ENCODE results near the gene ORAI1.
A peak's percentile ranks its signal among the peaks of the same experiment; 100 is the strongest.

The ORAI1 gene

DNA sequence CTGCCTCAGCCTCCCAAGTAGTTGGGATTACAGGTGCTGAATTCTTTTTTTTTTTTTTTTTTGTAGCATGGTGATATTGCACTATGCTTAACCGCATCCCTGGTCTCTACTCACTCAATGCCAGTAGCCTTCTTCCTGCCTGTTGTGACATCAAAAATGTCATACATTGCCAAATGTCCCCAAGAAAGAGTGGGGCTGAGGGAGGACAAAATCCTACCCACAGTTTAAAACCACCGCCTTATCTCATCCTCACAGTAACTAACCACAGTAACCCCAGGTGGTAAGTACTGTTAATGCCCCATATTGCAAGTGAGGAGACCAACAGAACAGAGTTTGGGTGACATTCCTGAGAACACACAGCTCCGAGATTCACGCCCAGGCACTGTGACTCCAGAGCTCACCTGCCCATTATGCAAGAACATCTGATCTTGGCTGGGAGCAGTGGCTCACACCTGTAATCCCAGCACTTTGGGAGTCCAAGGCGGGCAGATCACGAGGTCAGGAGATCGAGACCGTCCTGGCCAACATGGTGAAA lies 23.6 kb downstream of the ORAI1 start:
- no peaks in the 10 kb centered on the region; a peak in 1 of 3 replicates for H3K36me3 ChIP-seq (ENCODE audit: control insufficient read depth in 2 of 2, insufficient read depth in 1 of 2, low read length in 2 of 2)
- H3K4me1 ChIP-seq (ENCODE audit: control insufficient read depth, insufficient read depth, low read length), result no peaks in the 10 kb centered on the region
- no peak overlapping the region for H3K4me3 ChIP-seq (ENCODE audit: low read depth, low read length)
- H3K27ac ChIP-seq (ENCODE audit: extremely low read depth, low read depth, low read length), result no peak overlapping the region
- TF ChIP-seq ZFP69B (tag by site-specific recombination; IDR thresholded peaks at IDR 0.05) (no peak), ZNF132 (tag by site-specific recombination; IDR thresholded peaks at IDR 0.05; ENCODE audit: borderline replicate concordance) (no peak), ZNF114 (tag by site-specific recombination; IDR thresholded peaks at IDR 0.05) (no peak), ZIC2 (tag by site-specific recombination; IDR thresholded peaks at IDR 0.05) (0 out of 2 replicates have a peak, but pooled peaks have one; percentile 17)
- ChIA-PET CTCF (interaction anchor here (0.5 to 1.8 kb wide), 3 partner anchors 12 to 98 kb away, joined by 3 to 6 read pairs (median 4); no protein-coding TSS in a partner anchor), POLR2A (no interaction called here)
- H3K9me3 ChIP-seq (ENCODE audit: control insufficient read depth, insufficient read depth, low read depth, low read length), result no peaks in the 10 kb centered on the region

DNA sequence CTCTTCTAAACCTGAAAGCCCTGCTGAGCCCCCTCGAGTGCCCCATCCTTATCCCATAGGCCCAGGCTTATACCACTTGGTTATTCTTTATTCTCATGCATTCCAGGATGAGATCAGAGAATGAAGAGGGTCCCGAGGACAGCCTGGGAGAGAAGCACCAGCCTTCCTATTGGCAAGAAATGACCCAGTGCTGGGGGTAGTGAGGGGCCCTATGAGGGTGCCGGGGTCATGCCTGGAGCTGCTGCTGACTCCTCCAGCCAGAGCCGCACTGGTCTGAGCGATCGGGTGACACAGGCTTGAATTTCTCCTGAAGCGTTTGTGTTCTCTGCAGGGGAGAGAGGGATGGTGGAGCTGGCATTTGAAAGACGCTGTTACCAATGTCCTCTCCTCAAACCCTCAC lies 25.0 kb downstream of the ORAI1 start:
- no peak overlapping the region for H3K27ac ChIP-seq (ENCODE audit: extremely low read depth, low read depth, low read length)
- no peaks in the 10 kb centered on the region for H3K4me1 ChIP-seq (ENCODE audit: control insufficient read depth, insufficient read depth, low read length)
- no peaks in the 10 kb centered on the region for H3K36me3 ChIP-seq (ENCODE audit: control insufficient read depth in 2 of 2, insufficient read depth in 1 of 2, low read length in 2 of 2)
- no peak for TF ChIP-seq ZNF391 (tag by site-specific recombination; IDR thresholded peaks at IDR 0.05; ENCODE audit: borderline replicate concordance, low read depth)
- no peak for TF ChIP-seq IKZF3 (tag by site-specific recombination; IDR thresholded peaks at IDR 0.05)
- no peak for TF ChIP-seq REPIN1 (tag by site-specific recombination; IDR thresholded peaks at IDR 0.05; ENCODE audit: low read depth)
- TF ChIP-seq ZNF654 (tag by site-specific recombination; IDR thresholded peaks at IDR 0.05; ENCODE audit: low read depth), result no peak
- no peak for TF ChIP-seq YY1 (tag by site-specific recombination; IDR thresholded peaks at IDR 0.05)
- no peak for TF ChIP-seq KLF1 (tag by site-specific recombination; IDR thresholded peaks at IDR 0.05)
- ChIA-PET POLR2A (no interaction called here), CTCF (interaction anchor here (0.6 to 1.7 kb wide), 3 partner anchors 18 to 30 kb away, joined by 3 to 8 read pairs (median 3); partner anchors contain the start of gene MORN3)
- no peak overlapping the region for H3K4me3 ChIP-seq (ENCODE audit: low read depth, low read length)
- H3K9me3 ChIP-seq (ENCODE audit: control insufficient read depth, insufficient read depth, low read depth, low read length), result no peaks in the 10 kb centered on the region

DNA sequence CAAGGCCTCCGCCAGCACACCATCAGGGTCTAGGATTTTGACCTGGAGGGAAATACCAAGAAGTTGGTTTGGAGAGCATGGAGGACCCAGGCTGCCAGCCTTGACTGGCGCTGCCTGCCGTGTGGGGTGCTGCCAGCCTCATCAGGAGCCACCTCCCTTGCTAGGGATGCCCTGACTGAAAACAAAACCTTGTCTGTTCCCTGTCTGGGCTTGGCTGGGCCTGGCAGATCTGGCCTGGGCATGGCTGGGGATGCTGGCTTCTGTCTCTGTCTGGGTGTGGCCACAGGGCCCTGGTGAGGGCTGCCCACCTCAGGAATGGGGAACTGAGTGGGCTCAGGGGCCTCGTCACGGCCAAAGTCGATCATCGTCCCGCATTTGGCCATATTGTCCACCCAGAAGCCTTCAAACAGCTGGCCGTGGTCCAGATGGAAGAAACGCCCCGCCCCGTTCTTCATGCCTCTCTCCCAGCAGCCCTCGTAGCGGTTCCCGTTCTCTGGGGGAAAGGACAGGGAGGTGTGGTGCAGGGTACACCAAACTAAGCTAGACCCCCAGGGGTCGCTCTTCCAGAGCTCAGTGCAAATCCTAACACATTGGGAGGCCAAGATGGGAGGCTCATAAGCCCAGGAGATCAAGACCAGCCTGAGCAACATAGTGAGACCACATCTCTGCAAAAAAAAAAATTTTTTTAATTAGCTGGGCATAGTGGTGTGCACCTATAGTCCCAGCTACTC lies 26.6 kb downstream of the ORAI1 start:
- TF ChIP-seq ZNF214 (tag by site-specific recombination; IDR thresholded peaks at IDR 0.05; ENCODE audit: borderline replicate concordance) (no peak), ZFHX2 (tag by site-specific recombination; conservative IDR thresholded peaks at IDR 0.05) (no peak), ZNF776 (tag by site-specific recombination; IDR thresholded peaks at IDR 0.05; ENCODE audit: borderline replicate concordance) (no peak), ZNF664 (tag by site-specific recombination; IDR thresholded peaks at IDR 0.05) (no peak), ZNF184 (tag by site-specific recombination; IDR thresholded peaks at IDR 0.05) (no peak), REPIN1 (tag by site-specific recombination; IDR thresholded peaks at IDR 0.05; ENCODE audit: low read depth) (no peak), ZNF19 (tag by site-specific recombination; IDR thresholded peaks at IDR 0.05; ENCODE audit: low read depth) (no peak)
- TF ChIP-seq, protein P1, sequence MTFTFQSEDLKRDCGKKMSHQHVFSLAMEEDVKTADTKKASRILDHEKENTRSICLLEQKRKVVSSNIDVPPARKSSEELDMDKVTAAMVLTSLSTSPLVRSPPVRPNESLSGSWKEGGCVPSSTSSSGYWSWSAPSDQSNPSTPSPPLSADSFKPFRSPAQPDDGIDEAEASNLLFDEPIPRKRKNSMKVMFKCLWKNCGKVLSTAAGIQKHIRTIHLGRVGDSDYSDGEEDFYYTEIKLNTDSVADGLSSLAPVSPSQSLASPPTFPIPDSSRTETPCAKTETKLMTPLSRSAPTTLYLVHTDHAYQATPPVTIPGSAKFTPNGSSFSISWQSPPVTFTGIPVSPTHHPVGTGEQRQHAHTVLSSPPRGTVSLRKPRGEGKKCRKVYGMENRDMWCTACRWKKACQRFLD (tag by site-specific recombination; IDR thresholded peaks at IDR 0.05), result no peak
- TF ChIP-seq, protein P2, sequence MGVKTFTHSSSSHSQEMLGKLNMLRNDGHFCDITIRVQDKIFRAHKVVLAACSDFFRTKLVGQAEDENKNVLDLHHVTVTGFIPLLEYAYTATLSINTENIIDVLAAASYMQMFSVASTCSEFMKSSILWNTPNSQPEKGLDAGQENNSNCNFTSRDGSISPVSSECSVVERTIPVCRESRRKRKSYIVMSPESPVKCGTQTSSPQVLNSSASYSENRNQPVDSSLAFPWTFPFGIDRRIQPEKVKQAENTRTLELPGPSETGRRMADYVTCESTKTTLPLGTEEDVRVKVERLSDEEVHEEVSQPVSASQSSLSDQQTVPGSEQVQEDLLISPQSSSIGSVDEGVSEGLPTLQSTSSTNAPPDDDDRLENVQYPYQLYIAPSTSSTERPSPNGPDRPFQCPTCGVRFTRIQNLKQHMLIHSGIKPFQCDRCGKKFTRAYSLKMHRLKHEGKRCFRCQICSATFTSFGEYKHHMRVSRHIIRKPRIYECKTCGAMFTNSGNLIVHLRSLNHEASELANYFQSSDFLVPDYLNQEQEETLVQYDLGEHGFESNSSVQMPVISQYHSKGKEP (tag by site-specific recombination; IDR thresholded peaks at IDR 0.05), result no peak
- TF ChIP-seq, protein P3, sequence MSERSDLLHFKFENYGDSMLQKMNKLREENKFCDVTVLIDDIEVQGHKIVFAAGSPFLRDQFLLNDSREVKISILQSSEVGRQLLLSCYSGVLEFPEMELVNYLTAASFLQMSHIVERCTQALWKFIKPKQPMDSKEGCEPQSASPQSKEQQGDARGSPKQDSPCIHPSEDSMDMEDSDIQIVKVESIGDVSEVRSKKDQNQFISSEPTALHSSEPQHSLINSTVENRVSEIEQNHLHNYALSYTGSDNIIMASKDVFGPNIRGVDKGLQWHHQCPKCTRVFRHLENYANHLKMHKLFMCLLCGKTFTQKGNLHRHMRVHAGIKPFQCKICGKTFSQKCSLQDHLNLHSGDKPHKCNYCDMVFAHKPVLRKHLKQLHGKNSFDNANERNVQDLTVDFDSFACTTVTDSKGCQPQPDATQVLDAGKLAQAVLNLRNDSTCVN (tag by site-specific recombination; optimal IDR thresholded peaks at IDR 0.05), result no peak
- CTCF ChIA-PET, result interaction anchor here (0.7 to 1.0 kb wide), 3 partner anchors 9 to 51 kb away, joined by 3 to 4 read pairs (median 4); no protein-coding TSS in a partner anchor
- H3K4me3 ChIP-seq (ENCODE audit: low read depth, low read length), result no peak overlapping the region
- POLR2A ChIA-PET, result interaction anchor here (0.6 kb wide), 1 partner anchor 114 kb away, joined by 6 read pairs; no protein-coding TSS in a partner anchor
- H3K36me3 ChIP-seq (ENCODE audit: control insufficient read depth in 2 of 2, insufficient read depth in 1 of 2, low read length in 2 of 2), result no peaks in the 10 kb centered on the region
- no peaks in the 10 kb centered on the region for H3K4me1 ChIP-seq (ENCODE audit: control insufficient read depth, insufficient read depth, low read length)
- H3K27ac ChIP-seq (ENCODE audit: extremely low read depth, low read depth, low read length), result no peak overlapping the region
- H3K9me3 ChIP-seq (ENCODE audit: control insufficient read depth, insufficient read depth, low read depth, low read length), result no peaks in the 10 kb centered on the region

All from HEK293 (cell line).